ENCODE data around the gene CAD. TPM values are rescaled to one million over a fixed set of nuclear protein-coding genes. Genes with fewer than 3 reads are reported as not detected.

CAD gene
- total RNA-seq, 1 experiment from 2014 or later: 130 TPM

GRCh38 chr2:27288610-27289009 lies 71.4 kb downstream of the CAD start:
- TF ChIP-seq CTCF (conservative IDR thresholded peaks at IDR 0.05): no peak
- WGBS (ENCODE audit: extremely low coverage, insufficient read length, low lambda C conversion rate): no CpG with 5 or more reads among the region's 3 CpGs
- Mint-ChIP-seq H3K36me3 (ENCODE audit: insufficient read depth in 1 of 3, low read depth in 3 of 3) (no peaks in the 10 kb centered on the region), H3K9me3 (no peaks in the 10 kb centered on the region), H3K4me3 (no peak overlapping the region), H3K27me3 (ENCODE audit: low read depth) (peaks cover 10% of the 10 kb centered on the region), H3K4me1 (peaks cover 37 to 39% of the 10 kb centered on the region in 2 experiments), H3K27ac (no peak overlapping the region)
- no peak overlapping the region for H4K5ac ChIP-seq (ENCODE audit: insufficient read length, low read depth, low read length)
- no peak overlapping the region for H2AK5ac ChIP-seq (ENCODE audit: insufficient read length, low read length)
- no peak overlapping the region for H2BK120ac ChIP-seq (ENCODE audit: low read depth, low read length, poor library complexity, severe bottlenecking)
- H3K23ac ChIP-seq (ENCODE audit: insufficient read length, low read depth, low read length): no peak overlapping the region
- H3K14ac ChIP-seq (ENCODE audit: insufficient read depth, low read length): no peak overlapping the region
- no peak overlapping the region for H4K8ac ChIP-seq (replicated peaks; ENCODE audit: insufficient read length, low read depth, low read length)
- no peaks in the 10 kb centered on the region for H3K23me2 ChIP-seq (ENCODE audit: insufficient read length, low read depth, low read length, poor library complexity, severe bottlenecking)
- no peak overlapping the region for H2BK20ac ChIP-seq (ENCODE audit: low read depth, low read length, poor library complexity, severe bottlenecking)
- DNase-seq: no peak
- no peaks in the 10 kb centered on the region for H3K9me3 ChIP-seq (ENCODE audit: control insufficient read depth, low read depth, low read length)
- no peak overlapping the region for H2BK15ac ChIP-seq (ENCODE audit: low read depth, low read length)
- H3K4me2 ChIP-seq (ENCODE audit: insufficient read depth, insufficient read length, low read length): no peak overlapping the region
- no peak overlapping the region for H3K56ac ChIP-seq (ENCODE audit: insufficient read length, low read depth, low read length)
- no peak overlapping the region for H3K9ac ChIP-seq (ENCODE audit: extremely low read depth, insufficient read length, low read length)
- no peaks in the 10 kb centered on the region for H4K20me1 ChIP-seq (ENCODE audit: control insufficient read depth, insufficient read depth, insufficient read length)
- no peak overlapping the region for H2BK5ac ChIP-seq (ENCODE audit: insufficient read length, low read length)
- no peak overlapping the region for H3K18ac ChIP-seq (ENCODE audit: insufficient read length, low read depth, low read length)
- H3K27ac ChIP-seq (ENCODE audit: insufficient read length, low read depth, low read length): no peak overlapping the region
- no peaks in the 10 kb centered on the region for H3K79me2 ChIP-seq (ENCODE audit: insufficient read depth, low read length)
- no peaks in the 10 kb centered on the region for H3K79me1 ChIP-seq (ENCODE audit: insufficient read depth, low read depth, low read length, poor library complexity, severe bottlenecking)
- no peak overlapping the region for H3K4ac ChIP-seq (ENCODE audit: low read depth, low read length)
- no peak overlapping the region for H2BK12ac ChIP-seq (ENCODE audit: insufficient read length, low read depth, low read length)
- H3T11ph ChIP-seq (ENCODE audit: low read length): no peak overlapping the region
- no peaks in the 10 kb centered on the region; the same call in none of the 2 replicates for H3K4me1 ChIP-seq (ENCODE audit: insufficient read depth, low read length)
- H4K91ac ChIP-seq (ENCODE audit: insufficient read length, low read depth, low read length): no peak overlapping the region
- H2AFZ ChIP-seq (ENCODE audit: low read length): no peak overlapping the region
- no peaks in the 10 kb centered on the region for H3K27me3 ChIP-seq (ENCODE audit: insufficient read depth, low read length)

Data from H9 (cell line).